Measurements from ENCODE around the gene CYTH3.

DNA sequence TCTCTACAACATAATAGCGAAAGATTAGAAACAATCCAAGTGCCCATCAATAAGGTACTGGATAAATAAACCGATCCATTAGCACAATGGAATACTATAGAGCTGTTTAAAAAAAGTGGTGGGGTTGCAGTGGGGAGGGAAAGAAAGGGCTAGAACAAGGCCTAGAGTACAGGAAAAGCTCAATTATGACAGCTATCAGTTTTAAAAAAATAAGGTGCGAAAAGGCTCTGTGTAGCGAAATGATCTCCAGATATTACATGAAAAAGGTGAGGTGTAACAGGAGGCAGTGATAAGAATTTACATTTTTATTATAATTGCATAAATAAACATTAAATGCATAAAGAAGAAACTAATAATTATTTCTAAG, 30.8 kb downstream of the CYTH3 start:
- TF ChIP-seq, protein P1, sequence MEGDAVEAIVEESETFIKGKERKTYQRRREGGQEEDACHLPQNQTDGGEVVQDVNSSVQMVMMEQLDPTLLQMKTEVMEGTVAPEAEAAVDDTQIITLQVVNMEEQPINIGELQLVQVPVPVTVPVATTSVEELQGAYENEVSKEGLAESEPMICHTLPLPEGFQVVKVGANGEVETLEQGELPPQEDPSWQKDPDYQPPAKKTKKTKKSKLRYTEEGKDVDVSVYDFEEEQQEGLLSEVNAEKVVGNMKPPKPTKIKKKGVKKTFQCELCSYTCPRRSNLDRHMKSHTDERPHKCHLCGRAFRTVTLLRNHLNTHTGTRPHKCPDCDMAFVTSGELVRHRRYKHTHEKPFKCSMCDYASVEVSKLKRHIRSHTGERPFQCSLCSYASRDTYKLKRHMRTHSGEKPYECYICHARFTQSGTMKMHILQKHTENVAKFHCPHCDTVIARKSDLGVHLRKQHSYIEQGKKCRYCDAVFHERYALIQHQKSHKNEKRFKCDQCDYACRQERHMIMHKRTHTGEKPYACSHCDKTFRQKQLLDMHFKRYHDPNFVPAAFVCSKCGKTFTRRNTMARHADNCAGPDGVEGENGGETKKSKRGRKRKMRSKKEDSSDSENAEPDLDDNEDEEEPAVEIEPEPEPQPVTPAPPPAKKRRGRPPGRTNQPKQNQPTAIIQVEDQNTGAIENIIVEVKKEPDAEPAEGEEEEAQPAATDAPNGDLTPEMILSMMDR (IDR thresholded peaks at IDR 0.05): no peak
- no peak for TF ChIP-seq POLR2A (IDR thresholded peaks at IDR 0.05)
